Stimulated activated CD8-positive, alpha-beta memory T cell treated with anti-CD3 and anti-CD28 coated beads, Interleukin-15, amount 100 ng/mL, for 1 hour (primary cell): Measurements from ENCODE around the gene FOCAD.
"Not testable (repeated sequence)": the region's sequence is repeated elsewhere in the genome, so short reads cannot be mapped to it uniquely, and the experiment has no call there.

Experiments
- DNase-seq: peaks from one replicate; pipeline ENCODE4 v3.0.0-alpha.2; 2020; ENCODE audit warnings: low read depth

FOCAD gene

GRCh38 chr9:20974191-20974938 lies 290.3 kb downstream of the FOCAD start:
- DNase-seq: not testable (repeated sequence)

GRCh38 chr9:20978249-20978648 lies 294.2 kb downstream of the FOCAD start:
- no peak for DNase-seq

GRCh38 chr9:20980832-20981455 lies 296.9 kb downstream of the FOCAD start:
- DNase-seq: no peak

GRCh38 chr9:20981486-20981885 lies 297.4 kb downstream of the FOCAD start:
- no peak for DNase-seq

- DNase-seq: no peak
Measured at GRCh38 chr9:20984506-20984905, 300.4 kb downstream of the FOCAD start.

GRCh38 chr9:20985851-20986600 lies 302.0 kb downstream of the FOCAD start:
- DNase-seq: no peak

- DNase-seq: no peak
Measured at GRCh38 chr9:20987521-20987920, 303.5 kb downstream of the FOCAD start.

GRCh38 chr9:20988061-20988460 lies 304.0 kb downstream of the FOCAD start:
- DNase-seq: no peak

- DNase-seq: no peak
Measured at GRCh38 chr9:20988671-20989315, 304.7 kb downstream of the FOCAD start.

- DNase-seq: no peak
Measured at GRCh38 chr9:20989923-20990341, 305.9 kb downstream of the FOCAD start.

- DNase-seq: no peak
Measured at GRCh38 chr9:20990867-20991266, 306.8 kb downstream of the FOCAD start.

GRCh38 chr9:20994486-20994885 lies 310.4 kb downstream of the FOCAD start:
- no peak for DNase-seq

- DNase-seq: no peak
Measured at GRCh38 chr9:20995616-20996015, 311.6 kb downstream of the FOCAD start.

- no peak for DNase-seq
Measured at GRCh38 chr9:20996809-20997208, 312.8 kb downstream of the FOCAD start.

GRCh38 chr9:20997503-20998076 lies 313.5 kb downstream of the FOCAD start:
- no peak for DNase-seq

GRCh38 chr9:21001581-21001980 lies 317.5 kb downstream of the FOCAD start:
- no peak for DNase-seq

- DNase-seq: no peak
Measured at GRCh38 chr9:21002040-21002439, 318.0 kb downstream of the FOCAD start.

GRCh38 chr9:21015129-21015815 lies 331.2 kb downstream of the FOCAD start:
- DNase-seq: no peak

GRCh38 chr9:21015995-21016394 lies 331.9 kb downstream of the FOCAD start:
- DNase-seq: no peak

- DNase-seq: no peak
Measured at GRCh38 chr9:21016701-21017491, 332.8 kb downstream of the FOCAD start.

- DNase-seq: no peak
Measured at GRCh38 chr9:21018177-21018576, 334.1 kb downstream of the FOCAD start.
